Mesenchymal stem cell (in vitro differentiated cells and primary cell): ENCODE measurements around the gene PUS10. TPM values are rescaled to one million over a fixed set of nuclear protein-coding genes. Genes with fewer than 3 reads are reported as not detected.
A peak's percentile ranks its signal among the peaks of the same experiment; 100 is the strongest.

Experiments used
- DNase-seq: peaks from one replicate; pipeline ENCODE4 v3.0.0-alpha.2; 2013
- H2AFZ ChIP-seq: one replicate; pipeline ENCODE4 v1.6.1; 2013; ENCODE audit warnings: low read depth, mild to moderate bottlenecking, control low read depth, inconsistent platforms, low read length, moderate library complexity
- H2AK5ac ChIP-seq: 2 replicates; pipeline ENCODE4 v1.6.1; 2013; ENCODE audit warnings: low read length, moderate library complexity, mild to moderate bottlenecking, inconsistent platforms; ENCODE audit not compliant: severe bottlenecking
- H2BK120ac ChIP-seq: one replicate; pipeline ENCODE4 v1.6.1; 2013; ENCODE audit warnings: low read depth, mild to moderate bottlenecking, inconsistent platforms, low read length, moderate library complexity
- H2BK12ac ChIP-seq, 2 experiments: one replicate each; pipeline ENCODE4 v1.6.1; 2013; ENCODE audit warnings: inconsistent platforms in 2 of 2, low read length in 2 of 2, mild to moderate bottlenecking in 2 of 2, moderate library complexity in 2 of 2, control low read depth in 1 of 2
- H2BK15ac ChIP-seq: one replicate; pipeline ENCODE4 v1.6.1; 2013; ENCODE audit warnings: mild to moderate bottlenecking, low read depth, inconsistent platforms; ENCODE audit not compliant: poor library complexity, severe bottlenecking
- H2BK5ac ChIP-seq: 2 replicates; pipeline ENCODE4 v1.6.1; 2013; ENCODE audit warnings: low read depth, mild to moderate bottlenecking, low read length, control low read depth, inconsistent platforms; ENCODE audit not compliant: poor library complexity, severe bottlenecking
- H3K14ac ChIP-seq, 2 experiments: one replicate each; pipeline ENCODE4 v1.6.1; 2013; ENCODE audit warnings: inconsistent platforms in 2 of 2, low read length in 2 of 2, control low read depth in 1 of 2, mild to moderate bottlenecking in 1 of 2, moderate library complexity in 1 of 2
- H3K18ac ChIP-seq, 2 experiments: one replicate each; pipeline ENCODE4 v1.6.1; 2013; ENCODE audit warnings: inconsistent platforms in 2 of 2, low read length in 2 of 2, control low read depth in 1 of 2, low read depth in 1 of 2, mild to moderate bottlenecking in 1 of 2
- H3K23ac ChIP-seq, 2 experiments: one replicate each; pipeline ENCODE4 v1.6.1; 2013; ENCODE audit warnings: inconsistent platforms in 2 of 2, low read length in 2 of 2, mild to moderate bottlenecking in 2 of 2, moderate library complexity in 2 of 2, control low read depth in 1 of 2
- H3K27ac ChIP-seq: 2 replicates; pipeline ENCODE4 v1.5.1; 2013; ENCODE audit warnings: mild to moderate bottlenecking, moderate library complexity, low read length, control low read depth, inconsistent platforms; ENCODE audit not compliant: poor library complexity, severe bottlenecking
- H3K27me3 ChIP-seq, 2 experiments: 2 replicates each; pipeline versions ENCODE4 v1.6.1 to v1.7.0; 2013; ENCODE audit warnings: low read length in 2 of 2, mild to moderate bottlenecking in 2 of 2, moderate library complexity in 2 of 2, control low read depth in 1 of 2, inconsistent platforms in 1 of 2; ENCODE audit not compliant: control insufficient read depth in 1 of 2, insufficient read depth in 1 of 2
- H3K36me3 ChIP-seq, 2 experiments: 2 replicates each; pipeline versions ENCODE4 v1.6.1 to v1.7.0; 2013; ENCODE audit warnings: low read length in 2 of 2, control low read depth in 1 of 2, inconsistent platforms in 1 of 2, low read depth in 1 of 2, mild to moderate bottlenecking in 1 of 2; ENCODE audit not compliant: insufficient read depth in 2 of 2, control insufficient read depth in 1 of 2
- H3K4ac ChIP-seq, 2 experiments: one replicate each; pipeline ENCODE4 v1.6.1; 2013; ENCODE audit warnings: inconsistent platforms in 2 of 2, low read length in 2 of 2, mild to moderate bottlenecking in 2 of 2, moderate library complexity in 2 of 2, control low read depth in 1 of 2, low read depth in 1 of 2
- H3K4me1 ChIP-seq: 2 replicates; pipeline ENCODE4 v1.6.1; 2013; ENCODE audit warnings: low read depth, low read length, control low read depth; ENCODE audit not compliant: control insufficient read depth, insufficient read depth
- H3K4me2 ChIP-seq: 2 replicates; pipeline ENCODE4 v1.6.1; 2013; ENCODE audit warnings: low read length, mild to moderate bottlenecking, inconsistent platforms; ENCODE audit not compliant: poor library complexity, severe bottlenecking
- H3K4me3 ChIP-seq, 2 experiments: 2 replicates each; pipeline versions ENCODE4 v1.5.1 to v1.7.0; 2013; ENCODE audit warnings: low read length in 2 of 2, mild to moderate bottlenecking in 2 of 2, control low read depth in 1 of 2, low read depth in 1 of 2; ENCODE audit not compliant: insufficient read depth in 1 of 2
- H3K79me1 ChIP-seq: replicated peaks from 2 replicates; pipeline ENCODE4 v1.6.1; 2013; ENCODE audit warnings: mild to moderate bottlenecking, control low read depth, low read length, inconsistent platforms; ENCODE audit not compliant: poor library complexity, severe bottlenecking
- H3K9ac ChIP-seq: 2 replicates; pipeline ENCODE4 v1.7.0; 2013; ENCODE audit warnings: mild to moderate bottlenecking, low read length, moderate library complexity
- H3K9me3 ChIP-seq: 2 replicates; pipeline ENCODE4 v1.7.0; 2013; ENCODE audit warnings: mild to moderate bottlenecking, low read length; ENCODE audit not compliant: control insufficient read depth
- H4K8ac ChIP-seq: one replicate; pipeline ENCODE4 v1.6.1; 2013; ENCODE audit warnings: inconsistent platforms, mild to moderate bottlenecking, low read length, moderate library complexity
- H4K91ac ChIP-seq: one replicate; pipeline ENCODE4 v1.6.1; 2013; ENCODE audit warnings: mild to moderate bottlenecking, low read length, inconsistent platforms
- WGBS: methylation state at CpG from one replicate; pipeline ENCODE4 v1.1.7; 2013; ENCODE audit warnings: mixed read lengths; 5-methylcytosine and 5-hydroxymethylcytosine counted together
- polyA plus RNA-seq, 2 experiments: library from polyadenylated mRNA; stranded (reverse); fragments of 200-250 nt; gene quantifications; one replicate each; pipeline ENCODE4 v1.2.3, GENCODE V29; 2013

The PUS10 gene
- polyA plus RNA-seq (2013, experiment 1 of 2) = 2.7 TPM
- polyA plus RNA-seq (2013, experiment 2 of 2) = 3.2 TPM

GRCh38 chr2:61017556-61018317 is at the start of gene PUS10, which contains the start of gene PEX13:
PUS10 (minus strand) TSS chr2:61018255; CDS start chr2:61011890, 6,365 bp downstream.
PEX13 (plus strand) TSS chr2:61017720; CDS start chr2:61017760, 40 bp downstream.
- DNase-seq = peak; percentile 86
- WGBS = 0% methylated on average over 20 of the region's 39 CpGs
- H3K9me3 ChIP-seq = peaks cover 4% of the 10 kb centered on the region

GRCh38 chr2:61065714-61066709 is 48.0 kb upstream of the PUS10 start, which contains the start of gene SANBR:
SANBR (plus strand) TSS chr2:61065871; CDS start chr2:61070351, 4,480 bp downstream.
- H2BK5ac ChIP-seq = no peak within 1 kb of the TSS
- no peaks in the 10 kb centered on the region for H3K4me1 ChIP-seq
- H3K4me3 ChIP-seq = peak within 1 kb of the TSS; percentile 92 to 99
- peak within 1 kb of the TSS; percentile 83 for H2BK15ac ChIP-seq
- H2BK120ac ChIP-seq = peak within 1 kb of the TSS; percentile 61
- no peaks in the 10 kb centered on the region for H3K9me3 ChIP-seq
- peak within 1 kb of the TSS; percentile 72 for H4K8ac ChIP-seq
- peak; percentile 85 for DNase-seq
- peak within 1 kb of the TSS in 1 of 2 experiments; percentile 78 for H3K14ac ChIP-seq
- H3K79me1 ChIP-seq = peaks cover 9% of the 10 kb centered on the region
- H2AFZ ChIP-seq = peak within 1 kb of the TSS; percentile 98
- no peak within 1 kb of the TSS for H3K27ac ChIP-seq
- H3K18ac ChIP-seq = peak within 1 kb of the TSS; percentile 94 to 97
- WGBS = under 1% methylated on average over 72 of the region's 112 CpGs
- H3K23ac ChIP-seq = peak within 1 kb of the TSS in 1 of 2 experiments; percentile 93
- no peak within 1 kb of the TSS for H2AK5ac ChIP-seq
- peak within 1 kb of the TSS; percentile 13 to 81 for H3K4ac ChIP-seq
- H4K91ac ChIP-seq = peak within 1 kb of the TSS; percentile 90
- peak within 1 kb of the TSS; percentile 91 for H3K9ac ChIP-seq
- peak within 1 kb of the TSS in 1 of 2 experiments; percentile 77 for H2BK12ac ChIP-seq
- no peaks in the 10 kb centered on the region for H3K27me3 ChIP-seq
- H3K36me3 ChIP-seq = peaks cover 2 to 7% of the 10 kb centered on the region in 2 experiments
- H3K4me2 ChIP-seq = peak within 1 kb of the TSS; percentile 99

More at GRCh38 chr2:61017556-61018317, at the start of gene PUS10, which contains the start of gene PEX13:
- peak within 1 kb of the TSS; percentile 57 for H2BK15ac ChIP-seq
- H3K27ac ChIP-seq = peak within 1 kb of the TSS; percentile 96
- peak within 1 kb of the TSS; percentile 70 for H4K91ac ChIP-seq
- no peaks in the 10 kb centered on the region for H3K27me3 ChIP-seq
- H3K4me2 ChIP-seq = peak within 1 kb of the TSS; percentile 92
- peak within 1 kb of the TSS; percentile 26 for H2AK5ac ChIP-seq
- peak within 1 kb of the TSS in 1 of 2 experiments; percentile 83 for H3K14ac ChIP-seq
- peak within 1 kb of the TSS in 1 of 2 experiments; percentile 99 for H2BK12ac ChIP-seq
- peak within 1 kb of the TSS; percentile 88 to 99 for H3K4me3 ChIP-seq
- peak within 1 kb of the TSS; percentile 84 for H2BK5ac ChIP-seq
- peak within 1 kb of the TSS; percentile 76 for H4K8ac ChIP-seq
- H3K18ac ChIP-seq = peak within 1 kb of the TSS; percentile 87 to 91
- H3K4me1 ChIP-seq = peaks cover 3% of the 10 kb centered on the region
- H3K4ac ChIP-seq = peak within 1 kb of the TSS; percentile 46 to 88
- H3K9ac ChIP-seq = peak within 1 kb of the TSS; percentile 96
- peak within 1 kb of the TSS; percentile 11 for H2BK120ac ChIP-seq
- peaks cover 9 to 14% of the 10 kb centered on the region in 2 experiments for H3K36me3 ChIP-seq
- H3K23ac ChIP-seq = peak within 1 kb of the TSS; percentile 47 to 72
- peak within 1 kb of the TSS; percentile 96 for H2AFZ ChIP-seq
- H3K79me1 ChIP-seq = peaks cover 21% of the 10 kb centered on the region

- no peaks in the 10 kb centered on the region for H3K4me1 ChIP-seq
- H3K4me2 ChIP-seq = no peak overlapping the region
- H2BK120ac ChIP-seq = no peak overlapping the region
- no peak overlapping the region for H2BK5ac ChIP-seq
- H2BK12ac ChIP-seq = no peak overlapping the region
- H3K14ac ChIP-seq = no peak overlapping the region
- H4K8ac ChIP-seq = no peak overlapping the region
- no peak overlapping the region for H3K18ac ChIP-seq
- H3K4me3 ChIP-seq = no peak overlapping the region
- no peak overlapping the region for H3K9ac ChIP-seq
- H4K91ac ChIP-seq = no peak overlapping the region
- H3K36me3 ChIP-seq = peaks cover 9 to 11% of the 10 kb centered on the region in 2 experiments
- peaks cover 2% of the 10 kb centered on the region for H3K79me1 ChIP-seq
- no peak overlapping the region for H2AFZ ChIP-seq
- no peaks in the 10 kb centered on the region for H3K9me3 ChIP-seq
- no peaks in the 10 kb centered on the region for H3K27me3 ChIP-seq
- H2BK15ac ChIP-seq = no peak overlapping the region
- H3K23ac ChIP-seq = no peak overlapping the region
- no peak overlapping the region for H3K27ac ChIP-seq
- no peak overlapping the region for H3K4ac ChIP-seq
- no peak overlapping the region for H2AK5ac ChIP-seq
- no peak for DNase-seq
Measured at GRCh38 chr2:61059382-61059781, 41.3 kb upstream of the PUS10 start.
